NCI-H2171 (cell line): ENCODE data around the gene DLL4.
"Not testable (repeated sequence)": the region's sequence is repeated elsewhere in the genome, so short reads cannot be mapped to it uniquely, and the experiment has no call there.

Experiments used
- DNase-seq: peaks from one replicate; lab custom pipeline; 2025; lab: John Stamatoyannopoulos, UW

The DLL4 gene

GRCh38 chr15:40958723-40959122 lies 29.6 kb downstream of the DLL4 start:
- DNase-seq = no peak

- DNase-seq = no peak
Observed at GRCh38 chr15:40959331-40960141, 30.4 kb downstream of the DLL4 start.

GRCh38 chr15:40960151-40960885 lies 31.2 kb downstream of the DLL4 start:
- DNase-seq = no peak

- no peak for DNase-seq
Observed at GRCh38 chr15:40960925-40961324, 31.8 kb downstream of the DLL4 start.

- not testable (repeated sequence) for DNase-seq
Observed at GRCh38 chr15:40961740-40962139, 32.6 kb downstream of the DLL4 start.

GRCh38 chr15:40962317-40962716 lies 33.2 kb downstream of the DLL4 start:
- not testable (repeated sequence) for DNase-seq

GRCh38 chr15:40963201-40963600 lies 34.1 kb downstream of the DLL4 start:
- no peak for DNase-seq

GRCh38 chr15:40964006-40964405 lies 34.9 kb downstream of the DLL4 start:
- DNase-seq = no peak

GRCh38 chr15:40964634-40965033 lies 35.5 kb downstream of the DLL4 start:
- DNase-seq = no peak

GRCh38 chr15:40968290-40969085 lies 39.3 kb downstream of the DLL4 start:
- DNase-seq = no peak

- DNase-seq = no peak
Observed at GRCh38 chr15:40969363-40969762, 40.2 kb downstream of the DLL4 start.

GRCh38 chr15:40974879-40975278 lies 45.7 kb downstream of the DLL4 start:
- DNase-seq = no peak

GRCh38 chr15:40976819-40977218 lies 47.7 kb downstream of the DLL4 start:
- no peak for DNase-seq

- no peak for DNase-seq
Observed at GRCh38 chr15:40978141-40978540, 49.0 kb downstream of the DLL4 start.

GRCh38 chr15:40978562-40978961 lies 49.4 kb downstream of the DLL4 start:
- DNase-seq = no peak

GRCh38 chr15:40981186-40981585 lies 52.0 kb downstream of the DLL4 start:
- no peak for DNase-seq

- DNase-seq = no peak
Observed at GRCh38 chr15:40982855-40983254, 53.7 kb downstream of the DLL4 start.

GRCh38 chr15:40984406-40984805 lies 55.3 kb downstream of the DLL4 start:
- no peak for DNase-seq

GRCh38 chr15:40984964-40985363 lies 55.8 kb downstream of the DLL4 start:
- DNase-seq = no peak

- no peak for DNase-seq
Observed at GRCh38 chr15:40985541-40986330, 56.6 kb downstream of the DLL4 start.

GRCh38 chr15:40986820-40987219 lies 57.7 kb downstream of the DLL4 start:
- DNase-seq = no peak

GRCh38 chr15:40988156-40988555 lies 59.0 kb downstream of the DLL4 start:
- DNase-seq = no peak
